DMS153 (cell line): ENCODE results near the gene WNK4.

Source experiments
- DNase-seq: peaks from one replicate; lab custom pipeline; 2025; lab: John Stamatoyannopoulos, UW

Gene WNK4

GRCh38 chr17:42772945-42773289 lies 7.5 kb upstream of the WNK4 start:
- DNase-seq: no peak

- peak; percentile 72 for DNase-seq
These were observed 6.9 kb upstream of the WNK4 start, which contains the start of gene VPS25 for GRCh38 chr17:42773290-42774035. VPS25 (plus strand) TSS chr17:42773449; CDS start chr17:42773476, 27 bp downstream.

GRCh38 chr17:42774066-42774745 lies 6.2 kb upstream of the WNK4 start:
- DNase-seq: no peak

- no peak for DNase-seq
These were observed 4.8 kb upstream of the WNK4 start for GRCh38 chr17:42775534-42776098.

GRCh38 chr17:42778570-42778969 lies 1.8 kb upstream of the WNK4 start:
- no peak for DNase-seq

- no peak for DNase-seq
These were observed 990 bp upstream of the WNK4 start for GRCh38 chr17:42779304-42779935.

GRCh38 chr17:42780851-42781638 lies 635 bp downstream of the WNK4 start:
- DNase-seq: no peak

GRCh38 chr17:42781639-42782165 lies 1.3 kb downstream of the WNK4 start:
- DNase-seq: no peak

GRCh38 chr17:42782166-42783061 lies 2.0 kb downstream of the WNK4 start:
- DNase-seq: no peak

GRCh38 chr17:42783062-42783790 lies 2.8 kb downstream of the WNK4 start:
- DNase-seq: no peak

- no peak for DNase-seq
These were observed 3.4 kb downstream of the WNK4 start for GRCh38 chr17:42783791-42784138.

- DNase-seq: no peak
These were observed 4.0 kb downstream of the WNK4 start for GRCh38 chr17:42784409-42784808.

GRCh38 chr17:42784811-42785592 lies 4.6 kb downstream of the WNK4 start:
- no peak for DNase-seq

- no peak for DNase-seq
These were observed 6.9 kb downstream of the WNK4 start for GRCh38 chr17:42787266-42787665.

- no peak for DNase-seq
These were observed 11.5 kb downstream of the WNK4 start for GRCh38 chr17:42791948-42792347.

- no peak for DNase-seq
These were observed 12.1 kb downstream of the WNK4 start for GRCh38 chr17:42792545-42792944.

GRCh38 chr17:42795061-42795460 lies 14.7 kb downstream of the WNK4 start:
- DNase-seq: no peak

GRCh38 chr17:42795465-42795864 lies 15.1 kb downstream of the WNK4 start:
- DNase-seq: no peak

- no peak for DNase-seq
These were observed 15.8 kb downstream of the WNK4 start for GRCh38 chr17:42796066-42796758.
